ENCODE data around the gene L3MBTL4. TPM values are rescaled to one million over a fixed set of nuclear protein-coding genes. Genes with fewer than 3 reads are reported as not detected.

Gene L3MBTL4
- total RNA-seq, 4 donors from 2014 or later: 3.6 to 9.0 (median 5.0) TPM

DNA sequence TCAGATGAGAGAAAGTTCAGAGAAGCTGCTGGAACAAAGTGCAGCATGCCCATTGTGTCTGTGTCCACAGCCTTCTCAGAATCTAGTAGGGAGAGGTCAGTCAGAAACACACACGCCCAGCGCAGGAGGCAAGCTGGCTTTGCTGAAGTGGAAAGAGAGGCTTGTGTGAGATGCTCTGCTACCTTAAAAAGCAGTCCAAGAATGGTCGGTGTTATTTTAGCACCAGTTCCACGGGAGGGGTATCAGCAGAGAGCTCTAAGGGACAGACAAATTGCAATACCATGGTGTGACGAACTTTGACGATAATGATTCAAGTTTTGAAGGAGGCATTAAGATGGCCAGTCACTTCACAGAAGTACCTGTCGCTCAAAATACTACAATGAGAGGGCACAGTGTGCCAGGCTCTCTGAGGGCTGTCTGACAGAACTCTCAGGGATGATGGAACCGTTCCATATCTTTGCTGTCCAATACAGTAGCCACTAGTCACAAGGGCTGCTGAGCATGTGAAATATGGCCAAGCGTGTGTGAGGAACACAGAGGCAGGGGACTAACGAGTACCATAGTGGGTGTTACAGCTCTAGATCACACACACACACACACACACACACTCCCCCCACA is 281.9 kb downstream of the L3MBTL4 start:
- Histone ChIP-seq H3K9me3 (no peaks in the 10 kb centered on the region), H3K27ac (no peak overlapping the region), H3K4me3 (no peak overlapping the region), H3K4me1 (no peaks in the 10 kb centered on the region), H3K27me3 (no peaks in the 10 kb centered on the region), H3K36me3 (peaks cover 0 to 36% (median 0%) of the 10 kb centered on the region in 3 donors)
- WGBS, 2 donors: 85 to 91% methylated on average over 8 to 9 of the region's 10 CpGs
- TF ChIP-seq, protein P1, sequence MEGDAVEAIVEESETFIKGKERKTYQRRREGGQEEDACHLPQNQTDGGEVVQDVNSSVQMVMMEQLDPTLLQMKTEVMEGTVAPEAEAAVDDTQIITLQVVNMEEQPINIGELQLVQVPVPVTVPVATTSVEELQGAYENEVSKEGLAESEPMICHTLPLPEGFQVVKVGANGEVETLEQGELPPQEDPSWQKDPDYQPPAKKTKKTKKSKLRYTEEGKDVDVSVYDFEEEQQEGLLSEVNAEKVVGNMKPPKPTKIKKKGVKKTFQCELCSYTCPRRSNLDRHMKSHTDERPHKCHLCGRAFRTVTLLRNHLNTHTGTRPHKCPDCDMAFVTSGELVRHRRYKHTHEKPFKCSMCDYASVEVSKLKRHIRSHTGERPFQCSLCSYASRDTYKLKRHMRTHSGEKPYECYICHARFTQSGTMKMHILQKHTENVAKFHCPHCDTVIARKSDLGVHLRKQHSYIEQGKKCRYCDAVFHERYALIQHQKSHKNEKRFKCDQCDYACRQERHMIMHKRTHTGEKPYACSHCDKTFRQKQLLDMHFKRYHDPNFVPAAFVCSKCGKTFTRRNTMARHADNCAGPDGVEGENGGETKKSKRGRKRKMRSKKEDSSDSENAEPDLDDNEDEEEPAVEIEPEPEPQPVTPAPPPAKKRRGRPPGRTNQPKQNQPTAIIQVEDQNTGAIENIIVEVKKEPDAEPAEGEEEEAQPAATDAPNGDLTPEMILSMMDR (IDR thresholded peaks at IDR 0.05): no peak
- TF ChIP-seq POLR2A (IDR thresholded peaks at IDR 0.05): no peak
- intact Hi-C loops (cut with DNase I): no loop called here
- DNase-seq: no peak

DNA sequence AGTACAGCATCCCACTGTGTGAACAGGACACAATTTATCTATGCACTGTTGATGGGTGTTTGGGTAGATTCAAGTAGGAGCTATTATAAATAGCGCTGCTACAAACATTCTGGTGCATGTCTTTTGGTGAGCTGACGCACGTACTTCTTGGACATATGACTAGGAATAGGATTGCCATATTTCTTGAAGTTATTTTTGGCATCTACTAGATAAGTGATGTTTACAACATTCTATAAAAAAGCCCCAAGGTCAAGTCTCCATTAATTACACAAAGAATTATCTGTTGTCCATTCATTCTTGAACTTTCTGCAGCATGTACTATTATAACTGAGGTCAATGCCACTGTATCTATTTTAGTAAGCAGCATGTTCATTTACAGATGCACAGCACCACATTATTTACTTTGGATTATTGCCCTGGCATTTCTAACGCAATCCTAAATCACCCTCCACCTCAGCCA is 293.9 kb downstream of the L3MBTL4 start:
- DNase-seq: no peak
- peaks cover 0 to 6% (median 0%) of the 10 kb centered on the region in 3 donors for H3K36me3 ChIP-seq
- 55 to 72% methylated on average over 4 of the region's 4 CpGs for WGBS, 2 donors

DNA sequence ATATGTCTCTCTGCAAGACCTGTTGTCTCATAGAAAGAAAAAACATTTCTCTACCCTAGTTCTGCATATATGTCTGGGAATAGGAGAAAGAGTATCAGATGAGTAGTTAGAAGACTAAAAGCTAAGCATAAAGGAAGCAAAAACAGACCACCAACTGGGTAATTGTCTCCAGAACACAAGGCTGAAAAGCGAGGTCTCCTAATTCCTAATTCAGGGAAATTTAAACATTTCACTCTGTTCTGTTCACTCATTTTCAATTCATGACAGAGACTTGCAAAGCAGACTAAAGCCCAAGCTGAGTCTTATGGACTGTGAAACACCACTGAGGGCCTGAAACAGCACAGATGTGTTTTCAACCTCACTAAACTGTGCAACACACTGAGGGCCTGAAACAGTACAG is 294.9 kb downstream of the L3MBTL4 start:
- intact Hi-C loops (cut with DNase I): no loop called here
- TF ChIP-seq POLR2A (IDR thresholded peaks at IDR 0.05): no peak
- TF ChIP-seq, protein P1 (IDR thresholded peaks at IDR 0.05): no peak
- peaks cover 0 to 6% (median 0%) of the 10 kb centered on the region in 3 donors for H3K36me3 ChIP-seq
- H3K27ac ChIP-seq: no peak overlapping the region
- WGBS, 2 donors: 69 to 94% methylated on average over 1 of the region's 1 CpG
- H3K4me3 ChIP-seq: no peak overlapping the region
- H3K9me3 ChIP-seq: no peaks in the 10 kb centered on the region
- H3K27me3 ChIP-seq: no peaks in the 10 kb centered on the region
- DNase-seq: no peak
- H3K4me1 ChIP-seq: no peaks in the 10 kb centered on the region

More for the DNA sequence above, 293.9 kb downstream of the L3MBTL4 start:
- Histone ChIP-seq H3K27ac (no peak overlapping the region), H3K27me3 (no peaks in the 10 kb centered on the region), H3K4me3 (no peak overlapping the region), H3K4me1 (no peaks in the 10 kb centered on the region), H3K9me3 (no peaks in the 10 kb centered on the region)
- intact Hi-C loops (cut with DNase I): no loop called here
- no peak for TF ChIP-seq POLR2A (IDR thresholded peaks at IDR 0.05)
- TF ChIP-seq, protein P1 (IDR thresholded peaks at IDR 0.05): no peak

DNA sequence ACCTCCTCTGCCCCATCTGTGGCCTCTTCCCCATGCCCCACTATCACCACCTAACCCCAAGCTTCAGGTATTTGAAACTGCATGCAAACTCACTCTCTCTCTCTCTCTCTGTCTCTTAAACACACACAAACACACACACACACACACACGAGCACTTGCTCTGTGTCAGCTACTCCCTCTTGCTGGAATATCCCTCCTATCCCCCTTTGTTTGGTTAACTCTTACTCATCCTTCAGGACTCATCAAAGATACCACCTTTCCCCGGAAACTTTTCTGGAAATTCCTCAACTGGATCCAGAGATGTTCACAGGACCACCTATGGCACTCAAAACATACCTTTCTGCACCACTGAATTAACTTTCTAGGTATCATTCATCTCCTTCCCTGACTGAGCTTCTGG is 296.6 kb downstream of the L3MBTL4 start:
- Histone ChIP-seq H3K4me1 (no peaks in the 10 kb centered on the region), H3K27ac (no peak overlapping the region), H3K27me3 (no peaks in the 10 kb centered on the region), H3K36me3 (peaks cover 0 to 2% (median 0%) of the 10 kb centered on the region in 3 donors), H3K9me3 (no peaks in the 10 kb centered on the region), H3K4me3 (no peak overlapping the region)
- WGBS, 2 donors: 51 to 66% methylated on average over 2 of the region's 2 CpGs
- no peak for DNase-seq
- intact Hi-C loops (cut with DNase I): no loop called here
- TF ChIP-seq, protein P1 (IDR thresholded peaks at IDR 0.05): no peak
- TF ChIP-seq POLR2A (IDR thresholded peaks at IDR 0.05): no peak

DNA sequence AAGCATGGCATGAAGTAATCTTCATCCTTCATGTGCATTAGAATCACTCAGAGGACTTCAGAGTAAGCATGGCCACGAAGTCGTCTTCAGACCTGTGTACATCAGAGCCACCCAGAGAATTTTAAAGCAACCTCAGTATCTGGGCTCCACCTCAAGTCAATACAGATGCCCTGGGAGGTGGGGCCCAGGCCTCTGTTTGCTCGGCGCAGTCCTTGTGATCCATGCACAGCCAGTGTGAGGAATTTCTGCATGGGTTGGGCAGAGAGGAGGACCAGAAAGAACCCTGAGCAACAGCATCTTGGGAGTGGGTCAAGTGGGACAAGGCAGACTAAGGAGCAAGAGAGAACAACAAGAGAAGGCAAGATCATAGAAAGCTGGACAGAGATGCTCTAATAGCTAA is 299.0 kb downstream of the L3MBTL4 start:
- intact Hi-C loops (cut with DNase I): no loop called here
- Histone ChIP-seq H3K27me3 (no peaks in the 10 kb centered on the region), H3K27ac (no peak overlapping the region), H3K9me3 (no peaks in the 10 kb centered on the region), H3K4me3 (no peak overlapping the region), H3K4me1 (no peaks in the 10 kb centered on the region), H3K36me3 (no peaks in the 10 kb centered on the region)
- no peak for TF ChIP-seq POLR2A (IDR thresholded peaks at IDR 0.05)
- TF ChIP-seq, protein P1 (IDR thresholded peaks at IDR 0.05): no peak
- 82 to 85% methylated on average over 4 of the region's 4 CpGs for WGBS, 2 donors
- no peak for DNase-seq

Measured in esophagus squamous epithelium (tissue), 5 donors.